CD4-positive, alpha-beta T cell treated with Interleukin-12 subunit alpha and Interleukin-12 subunit beta, for 1 hour (primary cell): ENCODE data around the gene IGSF1.
"Not testable (repeated sequence)": the region's sequence is repeated elsewhere in the genome, so short reads cannot be mapped to it uniquely, and the experiment has no call there.

ENCODE experiments used
- DNase-seq: peaks from one replicate; pipeline ENCODE4 v3.0.0-alpha.2; 2020

Gene IGSF1

DNA sequence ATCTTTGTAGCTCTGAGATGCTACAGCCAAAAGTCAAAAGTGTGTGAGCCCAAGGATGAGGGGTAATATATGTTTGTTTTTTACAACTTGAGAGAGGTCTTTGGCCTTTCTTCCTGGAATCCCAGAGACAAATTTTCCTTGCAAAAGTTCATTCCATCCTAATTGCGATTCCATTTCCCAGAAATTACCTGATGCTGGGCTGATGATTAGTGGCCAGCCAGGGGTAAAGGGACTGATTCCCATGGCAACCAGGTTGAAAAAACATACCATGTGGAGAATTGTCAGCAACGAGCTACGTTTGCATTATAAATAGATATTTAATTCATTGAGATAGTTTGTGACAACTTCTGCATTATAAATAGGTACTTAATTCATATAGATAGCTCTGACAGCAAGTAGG is 17.8 kb downstream of the IGSF1 start:
- DNase-seq = no peak

DNA sequence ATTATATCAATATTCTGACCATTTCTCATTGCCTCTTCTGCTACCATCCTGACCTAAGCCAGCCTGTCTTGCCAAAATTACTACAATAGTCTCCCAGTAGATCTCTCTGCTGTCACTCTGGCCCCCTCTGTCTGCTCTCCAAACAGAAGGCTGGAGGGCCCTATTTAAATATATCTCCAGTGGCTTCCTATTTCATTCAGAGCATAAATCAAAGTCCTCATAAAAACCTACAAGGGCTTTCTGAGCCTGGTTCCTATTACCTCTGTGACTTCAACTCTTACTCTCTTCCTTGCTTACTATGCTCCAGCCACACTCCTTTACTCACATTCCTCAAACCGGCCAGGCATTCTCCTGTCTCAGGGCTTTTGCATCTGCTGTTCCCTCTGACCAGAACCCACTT is 19.0 kb downstream of the IGSF1 start:
- DNase-seq = no peak

DNA sequence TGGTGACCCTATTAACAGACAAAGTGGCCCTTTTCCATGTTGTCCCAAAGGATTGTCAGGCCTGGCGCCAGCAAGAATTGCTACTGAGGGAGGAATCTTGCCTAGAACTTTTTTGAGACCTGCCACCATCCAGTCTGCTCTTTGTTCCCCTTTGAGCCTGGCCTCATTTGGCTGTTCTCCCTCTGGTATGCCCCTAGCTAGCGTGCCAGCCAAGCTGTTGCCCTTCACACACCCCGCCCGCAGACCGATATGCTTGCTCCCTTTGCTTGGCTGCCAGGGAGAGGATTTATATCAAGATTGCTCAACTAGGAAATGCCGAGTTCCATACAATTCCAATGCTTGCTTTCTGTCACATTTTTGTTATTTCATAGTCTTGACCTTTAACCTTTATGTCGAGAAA is 24.4 kb downstream of the IGSF1 start:
- DNase-seq = no peak

DNA sequence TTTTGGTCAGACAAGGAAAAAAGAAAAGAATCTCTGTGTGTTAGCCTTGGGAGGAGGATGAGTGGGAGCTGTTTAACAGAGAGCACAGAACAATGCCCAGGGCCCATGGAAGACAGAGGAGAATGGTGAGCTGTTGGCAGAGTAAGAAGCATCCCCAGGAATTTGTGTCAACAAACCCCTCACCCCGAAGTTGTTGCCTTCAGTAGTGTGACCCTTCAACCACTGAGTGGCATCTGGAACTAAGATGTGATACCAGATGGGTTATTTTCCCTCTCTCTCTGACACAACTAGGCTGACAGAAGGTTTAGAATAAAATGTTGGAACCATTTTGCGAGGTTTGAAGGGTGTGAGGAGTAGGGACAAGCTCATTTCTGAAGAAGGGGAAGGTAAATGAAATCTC is 25.1 kb downstream of the IGSF1 start:
- DNase-seq = no peak

DNA sequence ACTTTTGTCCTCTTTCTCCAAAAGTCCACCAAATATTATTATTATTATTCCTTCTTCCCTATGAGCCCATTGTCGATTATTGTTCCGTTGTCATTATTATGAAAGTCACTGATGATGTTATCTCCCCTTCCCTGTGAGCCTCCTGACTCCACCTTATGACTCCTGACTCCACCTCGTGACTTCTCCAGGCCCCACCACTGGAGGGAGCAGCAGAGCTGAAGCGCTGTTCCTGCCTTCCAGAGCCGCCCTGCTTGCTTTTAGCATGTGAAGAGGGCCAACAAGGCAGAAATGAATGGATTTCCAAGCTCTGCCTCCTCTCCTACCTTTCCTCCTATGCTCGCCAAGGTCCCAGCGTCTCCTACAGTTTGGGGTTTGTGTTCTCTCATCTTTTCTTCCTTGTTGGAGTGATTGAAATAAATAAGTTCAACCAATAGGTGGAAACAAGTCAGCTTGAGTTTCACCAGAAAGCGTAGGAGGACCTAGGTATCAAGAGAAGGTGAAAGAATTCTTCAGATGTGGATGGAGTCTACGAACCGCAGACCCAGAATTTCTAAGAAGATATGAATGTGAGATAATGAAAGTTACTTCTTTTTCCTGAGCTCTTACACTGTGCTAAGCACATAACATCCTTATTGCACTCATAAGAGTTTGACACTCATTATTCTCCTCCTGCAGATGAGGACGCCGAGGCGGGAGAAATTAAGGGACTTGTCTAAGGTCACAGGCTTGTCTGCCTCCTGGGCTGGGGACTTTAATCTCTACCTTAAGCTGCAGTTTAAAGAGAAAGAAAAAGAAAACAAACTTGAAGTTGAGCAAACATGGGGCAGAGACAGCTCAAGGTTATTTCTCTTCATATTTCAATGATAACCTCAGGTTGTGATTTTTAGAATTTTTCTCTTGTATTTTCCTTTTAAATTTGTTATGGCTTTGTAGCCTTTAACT is 26.1 kb downstream of the IGSF1 start:
- no peak for DNase-seq

DNA sequence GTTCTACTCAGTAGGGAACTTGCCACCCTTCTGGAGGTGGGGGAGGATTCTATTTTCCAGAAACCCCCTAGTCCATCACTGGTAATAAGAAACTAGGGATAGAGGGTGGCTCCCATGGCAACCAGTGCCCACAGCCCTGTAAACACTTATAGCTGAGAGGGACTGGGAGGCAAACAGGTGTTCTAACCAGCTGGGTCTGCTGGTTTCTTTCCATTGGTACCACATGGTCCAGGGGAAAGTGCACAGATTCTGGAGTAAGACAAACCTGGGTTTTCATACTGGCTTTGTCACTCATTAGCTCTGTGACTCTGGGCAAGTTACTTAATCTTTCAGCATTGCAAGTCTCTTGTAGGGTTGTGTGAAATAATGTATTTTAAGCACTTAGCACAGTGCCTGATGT is 26.9 kb downstream of the IGSF1 start:
- DNase-seq = no peak

DNA sequence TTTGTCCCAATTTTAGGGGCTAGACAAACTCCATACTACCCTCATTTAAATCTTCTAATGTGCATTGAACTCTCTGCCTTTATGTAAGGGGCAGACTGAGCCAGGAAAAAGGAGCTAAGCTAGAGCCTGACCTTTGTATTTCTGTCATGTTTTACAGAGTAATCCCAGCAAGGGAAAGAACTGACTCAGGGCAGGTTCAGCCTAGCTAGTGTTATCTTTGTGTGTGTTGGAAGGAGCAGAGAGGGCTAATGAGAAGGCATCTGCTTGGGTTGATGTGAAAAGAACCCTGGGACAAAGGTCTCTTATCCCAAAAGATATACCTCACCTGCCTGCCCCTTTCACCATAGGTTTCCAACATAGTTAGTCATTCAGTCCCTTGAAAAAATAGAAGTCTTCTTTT is 31.7 kb downstream of the IGSF1 start:
- no peak for DNase-seq

DNA sequence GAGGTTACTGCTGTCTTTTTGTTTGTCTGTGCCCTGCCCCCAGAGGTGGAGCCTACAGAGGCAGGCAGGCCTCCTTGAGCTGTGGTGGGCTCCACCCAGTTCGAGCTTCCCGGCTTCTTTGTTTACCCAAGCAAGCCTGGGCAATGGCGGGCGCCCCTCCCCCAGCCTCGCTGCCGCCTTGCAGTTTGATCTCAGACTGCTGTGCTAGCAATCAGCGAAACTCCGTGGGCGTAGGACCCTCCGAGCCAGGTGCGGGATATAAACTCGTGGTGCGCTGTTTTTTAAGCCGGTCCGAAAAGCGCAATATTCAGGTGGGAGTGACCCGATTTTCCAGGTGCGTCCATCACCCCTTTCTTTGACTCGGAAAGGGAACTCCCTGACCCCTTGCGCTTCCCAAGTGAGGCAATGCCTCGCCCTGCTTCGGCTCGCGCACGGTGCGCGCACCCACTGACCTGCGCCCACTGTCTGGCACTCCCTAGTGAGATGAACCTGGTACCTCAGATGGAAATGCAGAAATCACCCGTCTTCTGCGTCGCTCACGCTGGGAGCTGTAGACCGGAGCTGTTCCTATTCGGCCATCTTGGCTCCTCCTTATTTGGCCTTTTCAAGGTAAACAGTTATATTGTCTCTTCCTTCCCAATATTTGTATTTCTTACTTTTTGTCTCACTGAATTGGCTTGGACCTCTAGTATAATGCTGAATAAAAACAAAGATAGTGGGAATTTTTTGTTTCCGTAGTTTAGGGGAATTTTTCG is 37.9 kb downstream of the IGSF1 start:
- DNase-seq = not testable (repeated sequence)

DNA sequence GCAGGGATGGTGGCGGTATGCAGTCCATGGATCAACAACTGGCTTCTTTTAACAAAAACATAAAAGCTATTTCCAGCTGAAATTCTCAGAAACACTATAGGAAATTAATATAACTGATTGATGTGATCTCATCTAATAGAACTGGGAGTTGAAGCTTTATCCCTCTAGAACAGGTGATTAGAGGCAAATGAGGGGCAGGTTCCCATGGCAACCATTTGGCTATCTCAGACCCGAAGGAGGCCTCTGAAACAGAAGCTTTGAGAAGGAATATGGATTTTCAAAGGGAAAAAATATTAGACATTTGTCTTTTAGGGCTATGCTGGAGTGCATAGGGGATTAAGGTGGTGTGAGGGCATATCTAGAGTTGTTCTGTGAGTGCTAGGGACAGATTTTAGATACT is 50.0 kb downstream of the IGSF1 start:
- no peak for DNase-seq

DNA sequence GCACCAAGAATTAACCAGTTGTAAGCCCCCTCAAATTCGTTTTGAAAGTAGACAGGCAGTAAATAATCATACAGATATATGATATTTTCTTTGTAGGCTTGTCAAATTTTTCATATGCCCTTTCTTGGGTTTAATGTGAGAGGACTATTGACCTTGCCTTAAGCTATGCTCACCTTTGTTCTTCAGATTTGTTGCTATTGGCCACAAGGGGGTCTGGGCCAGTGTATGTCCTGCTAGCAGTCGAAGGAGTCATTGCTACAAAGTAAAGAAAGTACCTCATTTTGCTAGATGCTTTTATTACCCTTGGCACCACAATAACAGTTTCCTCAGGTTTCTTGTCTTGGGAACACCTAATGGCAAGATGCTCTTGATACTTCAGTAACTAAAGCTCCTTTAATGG is 51.7 kb downstream of the IGSF1 start:
- DNase-seq = no peak

DNA sequence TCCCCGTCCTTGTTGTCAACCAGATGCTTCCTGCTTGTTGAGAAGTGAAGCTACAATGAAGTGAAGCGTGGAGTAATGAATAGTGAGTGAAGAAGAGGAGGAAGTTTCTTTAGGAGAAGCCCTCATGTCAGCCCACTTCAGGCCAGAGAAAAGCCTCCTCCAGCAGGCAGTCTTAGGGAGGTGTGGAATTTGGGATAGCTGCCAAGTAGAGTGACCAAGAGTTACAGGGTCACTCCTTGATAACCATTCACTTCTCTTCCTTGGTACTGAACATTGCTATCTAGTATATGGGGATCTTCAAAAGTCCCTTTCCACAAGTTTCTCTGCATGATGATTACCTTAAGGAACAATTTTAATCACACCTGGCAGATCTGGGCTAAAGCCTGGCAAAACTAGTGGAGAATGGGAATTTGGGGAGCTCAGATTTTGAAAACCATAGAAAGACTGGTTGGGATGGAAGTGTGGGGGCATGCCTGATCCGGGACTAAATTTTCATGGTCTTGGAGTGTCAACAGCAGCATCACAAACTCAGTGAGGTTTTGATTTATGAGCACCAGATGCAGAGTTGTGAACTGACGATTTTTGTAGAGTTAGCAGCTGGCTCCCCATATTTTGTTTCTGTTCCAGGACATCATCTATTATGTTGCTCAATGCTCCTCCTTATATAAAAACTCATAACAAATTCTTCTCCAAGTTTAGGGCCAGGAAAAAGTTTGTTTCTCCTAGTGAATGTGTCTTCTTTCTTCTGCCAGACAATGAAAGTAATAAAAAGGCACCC is 53.1 kb downstream of the IGSF1 start:
- no peak for DNase-seq

DNA sequence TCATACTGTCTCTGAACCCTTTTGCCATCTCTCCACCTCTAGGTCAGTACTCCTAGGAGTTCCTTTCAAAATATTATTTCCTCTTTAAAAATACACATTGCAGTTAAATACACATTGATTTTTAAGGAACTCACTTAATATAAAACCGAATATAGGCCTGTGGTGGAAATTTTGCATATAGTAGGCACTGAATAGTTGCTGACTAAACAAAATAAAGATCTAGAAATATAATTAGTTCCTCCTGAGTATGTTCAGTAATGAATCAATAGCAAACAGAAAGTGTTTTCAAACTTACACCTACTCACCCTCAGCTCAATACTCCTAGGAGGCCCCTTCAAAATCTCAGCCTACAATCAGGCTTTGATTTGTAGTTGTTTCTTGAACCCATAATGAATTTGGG is 61.5 kb downstream of the IGSF1 start:
- DNase-seq = no peak

DNA sequence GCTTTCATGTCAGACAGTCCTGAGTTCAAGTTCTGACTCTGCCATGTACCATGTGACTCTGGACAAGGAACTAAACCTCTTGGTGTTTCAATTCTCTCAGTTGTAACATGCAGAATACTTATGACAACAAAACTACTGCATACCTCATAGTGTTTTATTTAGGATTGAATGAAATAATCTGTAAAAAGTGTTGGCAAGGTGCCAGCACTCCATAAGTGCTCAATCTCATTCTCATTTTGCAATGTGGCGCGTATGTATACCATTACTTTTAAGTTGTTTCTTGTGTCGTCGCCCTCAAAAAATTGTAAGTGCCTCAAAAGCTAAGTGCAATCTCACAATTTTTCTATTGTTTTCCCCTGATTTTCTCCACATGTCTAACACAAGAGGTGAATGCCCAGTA is 62.5 kb downstream of the IGSF1 start:
- DNase-seq = no peak

DNA sequence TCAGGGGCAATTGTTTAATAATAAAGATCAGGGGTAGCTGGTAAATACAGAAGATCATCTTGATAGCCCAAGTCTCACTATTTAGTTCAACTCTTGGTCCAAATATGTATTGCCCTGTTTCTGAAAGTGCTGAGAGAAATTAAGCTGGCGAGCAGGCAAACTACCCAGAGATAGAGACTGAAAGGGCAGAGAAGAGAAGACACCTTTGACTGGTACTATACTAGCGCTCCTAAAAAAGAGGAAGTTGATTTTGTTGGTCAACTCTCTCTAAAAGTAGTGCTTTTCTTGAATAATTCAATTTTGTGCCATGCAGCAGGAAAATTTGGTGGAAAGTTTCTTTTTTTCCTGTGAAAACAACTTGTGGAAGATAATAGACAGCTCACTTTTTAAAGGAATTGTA is 64.0 kb downstream of the IGSF1 start:
- no peak for DNase-seq
